CD4-positive, alpha-beta T cell treated with Interleukin-15 for 4 hours (primary cell): ENCODE measurements around the gene IFITM2.
"Not testable (repeated sequence)": the region's sequence is repeated elsewhere in the genome, so short reads cannot be mapped to it uniquely, and the experiment has no call there.

ENCODE experiments used
- DNase-seq: peaks from one replicate; pipeline ENCODE4 v3.0.0-alpha.2; 2020; ENCODE audit warnings: low spot score

The IFITM2 gene

DNA sequence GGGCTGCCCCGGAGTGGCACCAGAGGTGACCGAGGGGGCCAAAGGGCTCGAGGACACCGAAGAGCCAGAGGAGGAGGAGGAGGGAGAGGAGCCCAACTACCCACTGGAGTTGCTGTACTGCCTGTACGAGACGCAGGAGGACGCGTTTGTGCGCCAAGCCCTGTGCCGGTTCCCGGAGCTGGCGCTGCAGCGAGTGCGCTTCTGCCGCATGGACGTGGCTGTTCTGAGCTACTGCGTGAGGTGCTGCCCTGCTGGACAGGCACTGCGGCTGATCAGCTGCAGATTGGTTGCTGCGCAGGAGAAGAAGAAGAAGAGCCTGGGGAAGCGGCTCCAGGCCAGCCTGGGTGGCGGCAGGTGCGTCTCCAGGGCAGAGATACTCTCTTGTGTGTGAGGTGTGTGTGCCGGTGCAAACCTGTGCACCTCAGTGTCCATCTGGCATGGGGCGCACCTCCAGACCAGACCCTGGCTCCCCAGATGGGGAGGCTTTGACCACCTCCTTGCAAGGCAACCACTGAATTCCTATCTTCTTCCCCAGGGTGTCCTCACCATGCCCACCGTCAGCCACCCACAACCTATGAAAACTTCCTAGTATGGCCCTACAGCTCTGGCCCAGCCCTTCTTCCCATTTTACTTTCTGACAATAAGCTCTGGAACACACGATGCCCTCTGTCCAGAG is 26.0 kb upstream of the IFITM2 start:
- no peak for DNase-seq

DNA sequence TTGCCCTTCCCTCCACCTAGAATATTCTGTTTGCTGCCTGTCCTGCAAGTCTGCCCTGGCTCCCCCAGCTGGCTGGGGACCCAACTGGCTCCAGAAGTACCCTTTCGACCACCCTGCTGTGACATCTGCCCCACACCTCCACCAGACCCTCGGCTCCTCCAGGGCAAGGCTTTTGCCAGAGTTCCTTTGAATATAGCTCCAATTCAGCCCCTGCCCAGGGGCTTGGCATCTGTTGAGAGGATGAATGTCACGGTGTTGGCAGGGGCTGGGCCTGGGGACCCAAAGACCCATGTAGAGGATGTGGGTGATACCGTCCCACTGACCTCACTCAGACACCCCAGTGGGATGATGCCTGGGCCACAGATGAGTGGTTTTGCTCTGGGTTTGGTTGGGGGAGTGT is 25.4 kb upstream of the IFITM2 start:
- DNase-seq, result no peak

DNA sequence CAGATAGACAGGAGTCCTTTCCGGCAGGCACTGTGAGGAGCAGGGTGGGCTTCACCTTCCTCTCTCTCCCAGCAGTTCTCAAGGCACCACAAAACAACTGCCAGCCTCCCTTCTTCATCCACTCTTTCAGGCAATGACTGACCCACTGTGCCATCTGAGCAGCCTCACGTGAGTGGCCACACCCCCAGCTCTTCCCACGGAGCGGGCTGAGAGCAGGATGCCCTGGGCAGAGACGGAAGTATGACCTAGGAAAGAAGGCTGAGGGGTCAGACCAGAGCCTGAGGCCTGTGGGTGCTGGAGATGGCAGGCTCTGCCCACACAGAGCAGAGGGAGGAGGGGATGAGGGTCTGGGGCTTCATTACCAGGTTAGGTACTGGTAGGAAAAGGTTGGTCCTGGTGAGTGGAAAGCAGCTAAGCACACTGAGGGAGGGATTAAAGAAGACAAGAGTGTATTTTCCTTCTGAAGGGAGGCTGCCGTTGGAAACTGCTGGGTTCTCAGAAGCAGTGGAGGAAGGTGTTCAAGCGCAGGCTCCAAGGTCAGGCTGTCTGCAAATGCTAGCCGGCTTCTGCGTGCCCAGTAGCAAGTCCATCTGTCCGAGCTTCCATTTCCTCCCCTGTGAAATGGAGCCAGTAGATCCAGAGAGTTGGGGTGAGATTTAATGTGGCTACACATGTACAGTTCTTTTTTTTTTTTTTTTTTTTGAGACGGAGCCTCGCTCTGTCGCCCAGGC is 24.8 kb upstream of the IFITM2 start:
- no peak for DNase-seq

DNA sequence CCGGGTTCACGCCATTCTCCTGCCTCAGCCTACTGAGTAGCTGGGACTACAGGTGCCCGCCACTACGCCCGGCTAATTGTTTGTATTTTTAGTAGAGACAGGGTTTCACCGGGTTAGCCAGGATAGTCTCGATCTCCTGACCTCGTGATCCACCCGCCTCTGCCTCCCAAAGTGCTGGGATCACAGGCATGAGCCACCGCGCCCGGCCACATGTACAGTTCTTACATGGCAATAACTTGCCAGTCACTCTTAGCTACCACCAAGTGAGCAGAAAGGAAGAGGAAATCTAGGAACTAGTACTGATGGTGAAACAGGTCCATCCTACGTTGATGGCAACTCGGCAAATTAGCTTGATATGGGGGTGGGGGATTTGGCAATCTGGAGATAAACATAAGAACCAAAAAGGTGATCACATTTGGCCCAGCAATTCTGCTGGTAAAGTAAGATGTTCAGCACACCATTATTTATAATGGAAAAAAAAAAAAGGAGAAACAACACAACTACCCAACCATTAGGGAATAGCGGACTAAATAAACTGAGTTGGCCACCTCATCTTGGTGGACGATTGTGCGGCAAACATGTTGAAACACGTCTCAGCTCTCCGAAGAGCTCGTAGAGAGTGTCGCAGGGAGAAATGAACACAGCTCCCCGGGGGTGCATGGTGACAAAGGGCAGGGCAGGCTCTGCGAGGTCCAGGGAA is 24.1 kb upstream of the IFITM2 start:
- no peak for DNase-seq

DNA sequence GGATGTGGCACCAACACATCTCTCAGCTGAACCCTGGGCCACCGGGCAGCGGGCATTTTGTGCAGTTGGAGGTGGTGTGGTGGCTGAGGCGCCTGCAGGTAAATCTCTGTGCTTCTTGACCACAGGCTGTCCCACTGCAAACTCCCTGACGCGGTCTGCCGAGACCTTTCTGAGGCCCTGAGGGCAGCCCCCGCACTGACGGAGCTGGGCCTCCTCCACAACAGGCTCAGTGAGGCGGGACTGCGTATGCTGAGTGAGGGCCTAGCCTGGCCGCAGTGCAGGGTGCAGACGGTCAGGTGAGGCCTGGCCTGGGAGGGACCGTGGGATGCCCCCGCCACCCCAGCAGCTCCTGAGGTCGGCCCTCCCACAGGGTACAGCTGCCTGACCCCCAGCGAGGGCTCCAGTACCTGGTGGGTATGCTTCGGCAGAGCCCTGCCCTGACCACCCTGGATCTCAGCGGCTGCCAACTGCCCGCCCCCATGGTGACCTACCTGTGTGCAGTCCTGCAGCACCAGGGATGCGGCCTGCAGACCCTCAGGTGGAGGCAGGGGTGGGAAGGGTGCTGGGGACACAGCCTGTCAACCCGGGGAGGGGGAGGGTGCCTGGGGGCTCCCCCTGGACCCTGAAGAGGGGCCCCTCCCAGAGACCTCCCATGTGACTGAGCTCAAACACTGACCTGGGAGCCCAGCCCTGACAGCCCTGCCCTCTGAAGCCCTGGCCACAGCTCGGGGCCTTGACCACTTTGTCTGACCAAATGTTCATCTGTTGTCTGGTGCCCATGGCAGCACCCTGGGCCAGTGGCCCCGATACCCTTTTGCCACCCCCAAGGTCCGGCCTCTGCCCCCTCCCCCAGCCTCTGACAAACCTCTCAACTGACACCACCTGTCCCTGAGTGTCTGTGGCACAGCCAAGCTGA is 23.3 kb upstream of the IFITM2 start:
- no peak for DNase-seq

DNA sequence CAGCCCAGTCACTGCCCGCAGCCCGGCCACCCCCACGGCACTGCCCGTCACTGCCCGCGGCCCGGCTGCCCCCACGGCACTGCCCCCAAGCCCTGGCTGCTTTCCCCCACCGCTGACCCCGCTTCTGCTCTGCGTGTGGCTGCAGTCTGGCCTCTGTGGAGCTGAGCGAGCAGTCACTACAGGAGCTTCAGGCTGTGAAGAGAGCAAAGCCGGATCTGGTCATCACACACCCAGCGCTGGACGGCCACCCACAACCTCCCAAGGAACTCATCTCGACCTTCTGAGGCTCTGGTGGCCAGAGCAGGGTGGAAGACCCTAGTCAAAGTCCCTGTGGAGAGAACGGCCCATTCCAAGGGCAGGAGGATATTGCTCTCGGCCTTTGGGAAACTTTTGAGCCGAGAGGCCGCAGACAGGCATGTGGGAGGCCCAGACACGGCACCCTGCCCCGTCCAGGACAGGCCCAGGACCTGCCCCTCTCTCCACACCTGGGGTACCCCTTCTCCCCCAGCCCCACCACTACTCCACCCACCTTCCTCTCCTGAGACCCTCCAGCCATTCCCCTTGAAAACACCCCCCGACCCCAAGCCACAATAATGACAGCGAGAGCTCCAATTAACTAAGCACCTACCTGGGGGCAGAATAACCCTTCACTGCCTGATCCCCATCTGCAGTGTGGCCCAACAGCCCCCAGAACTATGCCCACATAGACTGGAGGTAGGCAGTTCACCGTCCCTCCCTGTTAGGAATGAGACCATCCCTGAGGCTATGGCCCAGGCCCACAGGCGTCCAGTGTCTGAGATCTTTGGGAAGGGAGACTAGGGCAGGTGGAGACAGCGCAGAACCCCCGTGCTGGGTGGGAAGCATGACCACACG is 22.4 kb upstream of the IFITM2 start:
- no peak for DNase-seq

DNA sequence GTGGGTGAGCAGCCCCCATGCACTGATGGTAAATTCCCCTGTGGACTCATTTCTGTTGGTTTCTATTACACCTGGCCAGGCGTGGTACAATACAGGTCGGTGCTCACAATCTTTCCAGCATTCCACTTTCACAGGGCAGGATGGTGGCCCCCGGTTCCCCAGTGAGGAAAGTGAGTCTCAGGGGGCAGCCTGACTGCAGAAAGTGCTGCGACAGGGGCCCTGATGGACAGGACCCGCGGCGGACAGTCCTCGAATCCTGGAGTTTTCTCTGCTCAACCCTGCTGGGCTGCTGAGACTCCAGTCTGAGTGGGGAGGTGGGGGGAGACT is 21.8 kb upstream of the IFITM2 start:
- DNase-seq, result no peak

DNA sequence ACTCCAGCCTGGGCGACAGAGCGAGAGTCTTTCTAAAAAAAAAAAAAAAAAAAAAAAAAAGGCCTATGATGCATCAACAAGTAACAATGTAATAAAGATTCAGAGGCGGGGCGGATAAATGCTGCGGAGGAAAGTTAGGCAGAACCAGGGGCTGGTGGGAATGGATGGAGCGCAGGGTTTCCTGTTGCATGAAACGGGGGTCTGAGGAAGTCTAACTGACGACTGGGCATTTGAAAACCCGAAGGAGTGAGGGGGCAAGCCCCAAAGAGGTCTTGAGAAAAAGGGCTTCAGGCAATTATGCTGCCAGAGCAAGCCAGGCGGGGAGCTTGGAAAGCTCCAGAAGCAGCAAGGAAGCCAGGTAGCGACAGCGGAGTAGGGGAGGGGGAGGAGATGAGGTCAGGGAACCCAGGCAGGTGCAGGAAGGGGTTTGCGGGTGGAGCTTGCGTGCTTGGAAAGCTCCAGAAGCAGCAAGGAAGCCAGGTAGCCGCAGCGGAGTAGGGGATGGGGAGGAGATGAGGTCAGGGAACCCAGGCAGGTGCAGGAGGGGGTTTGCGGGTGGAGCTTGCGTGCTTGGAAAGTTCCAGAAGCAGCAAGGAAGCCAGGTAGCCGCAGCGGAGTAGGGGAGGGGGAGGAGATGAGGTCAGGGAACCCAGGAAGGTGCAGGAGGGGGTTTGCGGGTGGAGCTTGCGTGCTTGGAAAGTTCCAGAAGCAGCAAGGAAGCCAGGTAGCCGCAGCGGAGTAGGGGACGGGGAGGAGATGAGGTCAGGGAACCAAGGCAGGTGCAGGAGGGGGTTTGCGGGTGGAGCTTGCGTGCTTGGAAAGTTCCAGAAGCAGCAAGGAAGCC is 20.4 kb upstream of the IFITM2 start:
- DNase-seq, result not testable (repeated sequence)

DNA sequence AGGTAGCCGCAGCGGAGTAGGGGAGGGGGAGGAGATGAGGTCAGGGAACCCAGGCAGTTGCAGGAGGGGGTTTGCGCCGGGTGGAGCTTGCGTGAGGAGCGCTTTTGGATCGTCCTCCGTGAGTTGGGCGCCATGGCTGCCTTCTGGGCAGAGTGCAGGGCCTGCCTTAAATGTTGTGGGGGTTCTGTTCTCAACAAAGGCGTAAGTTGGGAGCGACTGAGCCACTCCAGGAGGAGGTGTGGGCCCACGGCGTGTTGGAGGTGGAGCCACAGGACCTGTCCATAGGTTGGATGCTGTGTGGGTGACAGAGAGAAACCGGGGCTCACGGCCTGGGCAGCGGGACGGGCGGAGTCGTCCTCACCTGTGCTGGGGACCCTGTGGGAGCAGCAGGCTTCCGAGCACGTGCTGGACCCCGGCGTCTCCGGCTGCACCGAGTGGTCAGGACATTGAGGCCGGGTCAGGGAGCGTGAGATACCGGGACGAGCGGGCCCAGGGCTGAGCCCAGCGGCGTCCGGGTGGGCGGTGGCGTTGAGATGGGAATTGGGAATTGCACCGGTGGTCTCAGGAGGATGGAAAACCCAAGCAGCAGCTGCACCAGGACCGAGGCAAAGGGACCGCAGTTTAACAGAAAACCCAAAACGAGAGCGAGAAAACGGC is 19.7 kb upstream of the IFITM2 start:
- no peak for DNase-seq

DNA sequence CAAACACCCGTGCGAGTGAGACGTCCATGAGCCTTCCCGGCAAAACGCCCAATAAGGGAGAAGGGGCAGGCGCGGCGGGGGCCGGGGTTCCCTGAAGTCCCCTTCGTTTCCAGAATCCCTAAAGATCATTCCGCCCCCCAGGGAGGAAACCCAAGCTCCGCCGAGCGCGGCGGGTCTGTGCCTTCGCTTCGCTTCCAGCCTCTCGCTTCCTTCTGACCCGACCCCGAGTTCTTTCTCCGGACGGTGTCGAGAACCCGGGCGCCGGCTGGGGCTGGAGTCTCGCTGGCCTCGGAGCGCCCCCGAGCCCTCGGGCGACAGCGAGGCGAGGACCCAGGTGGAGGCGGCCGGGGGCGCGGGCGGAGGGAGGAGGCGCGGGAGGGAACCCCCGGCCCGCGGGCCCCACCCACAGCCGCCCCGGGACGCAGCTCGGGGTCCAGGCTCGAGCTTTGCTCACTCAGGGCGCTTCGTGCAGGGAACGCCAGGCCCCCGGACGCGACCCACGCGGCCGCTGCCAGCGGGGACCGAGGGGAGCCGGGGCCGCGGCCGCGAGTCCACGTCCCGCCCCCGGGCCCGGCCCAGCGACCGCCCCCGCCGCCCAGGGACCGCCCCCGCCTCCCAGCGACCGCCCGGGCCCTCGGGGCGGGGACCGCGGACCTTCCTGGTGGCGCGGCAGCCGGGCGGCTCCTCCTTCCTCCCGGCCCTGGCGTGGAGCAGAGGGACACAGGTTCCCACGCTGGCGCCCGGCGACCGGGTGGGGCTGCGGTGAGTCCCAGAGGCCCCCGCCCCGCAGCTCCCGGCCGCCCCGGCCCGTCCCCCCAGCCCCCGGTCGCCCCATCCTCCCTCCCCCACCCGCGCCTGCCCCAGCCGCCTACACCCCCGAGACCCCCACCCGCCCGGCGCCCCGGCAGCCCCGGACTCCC is 18.9 kb upstream of the IFITM2 start, which contains the start of gene PGGHG:
TSS of gene PGGHG (plus strand) at position 649 of the 920 bp plus-strand sequence. CDS start 691 bp downstream, outside the sequence.
- no peak for DNase-seq

DNA sequence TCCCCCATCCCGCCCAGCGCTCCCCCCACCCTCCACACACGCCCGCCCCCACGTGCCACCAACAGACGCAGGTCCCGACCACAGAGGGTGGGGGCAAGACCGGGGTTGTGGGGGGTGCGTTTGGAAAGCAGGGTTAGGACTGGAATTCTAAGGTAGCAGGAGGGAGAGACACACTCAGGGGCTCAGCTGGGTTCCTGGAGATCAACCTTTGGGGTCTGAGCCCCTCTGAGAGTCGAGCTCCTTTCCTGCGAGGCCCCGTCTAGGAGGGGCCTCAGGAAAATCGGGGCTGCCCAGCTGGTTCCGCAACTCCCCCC is 18.3 kb upstream of the IFITM2 start:
- DNase-seq, result no peak

DNA sequence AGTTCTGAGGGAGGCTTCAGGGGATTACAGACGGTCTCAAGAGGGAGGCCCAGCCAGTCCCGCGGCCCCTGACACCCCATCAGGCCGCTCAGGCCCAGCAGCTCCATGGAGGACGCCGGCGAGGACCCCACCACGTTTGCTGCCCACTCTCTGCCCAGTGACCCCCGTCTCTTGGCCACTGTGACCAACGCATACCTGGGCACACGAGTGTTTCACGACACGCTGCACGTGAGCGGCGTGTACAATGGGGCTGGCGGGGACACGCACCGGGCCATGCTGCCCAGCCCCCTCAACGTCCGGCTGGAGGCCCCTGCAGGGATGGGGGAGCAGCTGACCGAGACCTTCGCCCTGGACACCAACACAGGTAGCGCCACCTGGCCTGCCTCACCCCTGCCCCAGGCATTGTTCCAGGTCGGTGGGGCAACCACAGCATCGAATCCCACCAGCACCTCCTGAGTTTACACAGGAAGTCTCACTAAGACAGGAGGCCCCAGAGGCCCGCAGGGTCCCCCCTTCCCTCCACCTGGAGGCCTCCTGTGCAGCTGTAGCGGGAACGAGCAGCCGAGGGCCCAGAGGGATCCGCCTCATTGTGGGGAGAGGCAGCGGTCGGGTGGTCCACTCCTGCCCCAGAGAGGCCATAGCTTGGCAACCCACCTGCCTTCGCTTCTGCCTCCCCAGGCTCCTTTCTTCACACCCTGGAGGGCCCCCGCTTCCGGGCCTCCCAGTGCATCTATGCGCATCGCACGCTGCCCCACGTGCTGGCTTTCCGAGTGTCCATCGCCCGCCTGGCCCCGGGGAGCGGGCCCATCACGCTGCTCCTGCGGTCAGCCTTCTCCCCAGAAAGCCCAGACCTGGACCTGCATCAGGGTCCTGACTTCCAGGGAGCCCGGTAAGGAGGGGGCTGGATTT is 17.6 kb upstream of the IFITM2 start:
- DNase-seq, result no peak

DNA sequence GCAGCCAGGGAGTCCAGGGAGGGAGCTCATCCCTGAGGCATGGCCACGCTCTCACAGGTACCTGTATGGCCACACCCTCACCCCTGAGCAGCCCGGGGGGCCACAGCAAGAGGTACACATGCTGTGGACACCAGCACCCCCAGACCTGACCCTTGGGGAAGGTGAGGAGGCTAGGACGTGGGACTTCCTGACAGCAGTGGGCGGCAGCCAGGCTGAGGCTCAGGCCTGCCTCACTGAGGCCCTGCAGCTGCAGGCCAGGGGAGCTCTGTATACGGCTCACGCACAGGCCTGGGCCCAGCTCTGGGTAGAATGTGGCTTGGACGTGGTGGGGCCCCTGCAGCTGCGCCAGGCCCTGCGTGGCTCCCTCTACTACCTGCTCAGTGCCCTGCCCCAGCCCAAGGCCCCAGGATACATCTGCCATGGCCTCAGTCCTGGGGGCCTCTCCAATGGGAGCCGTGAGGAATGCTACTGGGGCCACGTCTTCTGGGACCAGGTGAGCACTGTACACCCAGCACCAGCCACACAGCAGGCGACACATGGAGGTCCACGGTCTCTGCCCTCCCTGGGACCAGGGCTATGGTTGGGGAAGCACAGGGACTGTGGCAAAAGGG is 16.9 kb upstream of the IFITM2 start:
- DNase-seq, result no peak

DNA sequence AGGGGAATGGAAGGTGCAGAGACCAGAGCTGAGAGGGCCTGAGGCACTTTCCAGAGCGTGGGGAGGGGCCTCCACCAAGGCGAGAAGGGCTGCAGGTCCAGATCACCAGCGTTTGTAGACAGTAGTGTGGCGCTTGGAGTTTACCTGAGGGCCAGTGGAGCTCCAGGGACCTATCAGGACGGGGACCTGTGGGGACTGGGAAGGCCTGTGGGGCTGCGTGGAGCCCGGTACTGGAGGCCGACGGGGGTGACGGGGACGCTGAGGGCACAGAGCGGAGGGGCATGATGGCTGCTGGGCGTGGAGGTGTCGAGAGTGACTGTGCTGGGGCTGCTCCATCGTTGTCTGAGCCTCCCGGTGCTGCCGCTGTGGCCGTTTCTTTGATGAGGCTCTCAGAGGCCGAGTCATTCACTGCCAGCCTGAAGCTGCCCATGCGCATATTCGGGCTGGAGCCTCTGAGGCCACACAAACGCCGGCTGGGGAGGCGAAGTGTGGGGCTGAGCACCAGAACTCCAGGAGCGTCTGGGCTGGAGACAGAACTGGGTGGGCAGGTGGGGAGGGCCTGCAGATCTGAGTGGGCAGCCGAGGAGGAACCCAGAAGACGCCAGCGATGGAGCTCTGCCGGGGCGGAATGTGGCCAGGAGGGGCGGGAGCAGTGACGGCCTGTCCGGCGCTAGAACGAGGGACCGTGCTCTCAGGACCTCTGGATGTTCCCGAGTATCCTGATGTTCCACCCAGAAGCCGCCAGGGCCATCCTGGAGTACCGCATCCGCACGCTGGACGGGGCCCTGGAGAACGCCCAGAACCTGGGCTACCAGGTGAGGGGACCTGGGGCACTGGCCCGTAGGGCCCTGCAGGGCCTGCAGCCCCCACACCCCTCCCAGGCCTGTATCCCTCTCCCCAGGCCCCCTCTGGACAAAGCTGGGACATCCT is 16.1 kb upstream of the IFITM2 start:
- DNase-seq, result no peak

DNA sequence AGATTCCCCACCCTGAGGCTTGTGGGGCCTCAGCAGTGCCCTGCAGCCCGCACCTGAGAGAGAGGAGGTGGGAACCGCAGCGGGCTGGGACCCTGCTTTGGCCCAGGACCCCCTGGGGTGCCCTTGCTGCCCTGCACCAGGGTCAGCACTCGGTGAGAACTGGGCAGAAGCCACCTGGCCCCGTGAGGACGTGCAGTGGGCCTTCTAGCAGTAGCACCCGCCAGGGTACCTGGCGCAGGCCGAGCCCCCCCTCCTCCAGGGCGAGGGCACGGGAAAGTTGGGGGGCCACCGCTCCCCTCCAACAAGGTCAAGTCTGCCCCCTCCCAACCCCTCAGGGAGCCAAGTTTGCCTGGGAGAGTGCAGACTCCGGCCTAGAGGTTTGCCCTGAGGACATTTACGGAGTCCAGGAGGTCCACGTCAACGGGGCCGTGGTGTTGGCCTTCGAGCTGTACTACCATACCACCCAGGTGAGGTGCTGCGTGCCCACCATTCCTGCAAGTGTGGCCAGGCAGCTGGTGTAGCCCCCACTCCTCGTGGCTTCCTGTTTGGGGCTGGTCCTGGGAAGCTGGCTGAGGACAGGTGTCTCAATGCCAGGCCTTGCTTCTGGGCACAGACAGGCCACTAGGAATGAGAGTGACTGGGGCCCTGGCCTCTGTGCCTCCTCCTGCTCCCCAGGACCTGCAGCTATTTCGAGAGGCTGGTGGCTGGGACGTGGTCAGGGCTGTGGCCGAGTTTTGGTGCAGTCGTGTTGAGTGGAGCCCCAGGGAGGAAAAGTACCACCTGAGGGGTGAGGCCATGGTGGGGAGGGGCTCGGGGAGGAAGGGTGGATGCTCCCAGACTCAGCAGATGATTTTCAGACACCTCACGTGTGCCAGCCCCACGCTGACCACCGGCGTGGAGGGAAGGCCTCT is 15.2 kb upstream of the IFITM2 start:
- DNase-seq, result no peak
